Choroid plexus epithelial cell (primary cell): ENCODE measurements around the gene FGGY.

Experiments used
- DNase-seq: peaks from one replicate; pipeline ENCODE4 v3.0.0-alpha.2; 2010; ENCODE audit warnings: low read depth
- H3K4me3 ChIP-seq: 2 replicates; pipeline ENCODE4 v1.5.1; 2011; ENCODE audit warnings: low read depth, mild to moderate bottlenecking, control low read depth, low read length, moderate library complexity
- TF ChIP-seq, protein P1 (sequence below): conservative IDR thresholded peaks from 2 replicates; pipeline ENCODE4 v1.5.1; 2011; ENCODE audit warnings: low read depth, mild to moderate bottlenecking, control low read depth, inconsistent platforms, low read length, moderate library complexity

The FGGY gene

DNA sequence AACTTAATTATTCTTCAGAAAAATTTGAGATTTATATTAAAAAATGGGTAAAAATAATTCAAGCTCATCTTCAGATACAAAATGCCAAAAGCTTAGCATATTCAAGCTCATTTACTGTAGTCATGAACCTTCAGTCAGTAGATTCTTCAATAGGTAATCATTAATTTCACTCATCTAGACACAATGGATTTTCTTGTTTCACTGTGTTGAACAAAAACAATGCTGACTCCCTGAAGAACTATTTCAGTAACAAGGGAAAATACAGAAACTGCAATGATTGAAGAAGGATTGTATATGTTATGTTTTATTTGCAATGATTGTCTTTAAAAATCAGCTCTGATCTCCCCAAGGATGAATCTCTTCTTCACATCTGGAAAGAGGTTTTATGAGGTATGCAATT, 508.7 kb downstream of the FGGY start:
- H3K4me3 ChIP-seq, result no peak overlapping the region
- TF ChIP-seq, protein P1, sequence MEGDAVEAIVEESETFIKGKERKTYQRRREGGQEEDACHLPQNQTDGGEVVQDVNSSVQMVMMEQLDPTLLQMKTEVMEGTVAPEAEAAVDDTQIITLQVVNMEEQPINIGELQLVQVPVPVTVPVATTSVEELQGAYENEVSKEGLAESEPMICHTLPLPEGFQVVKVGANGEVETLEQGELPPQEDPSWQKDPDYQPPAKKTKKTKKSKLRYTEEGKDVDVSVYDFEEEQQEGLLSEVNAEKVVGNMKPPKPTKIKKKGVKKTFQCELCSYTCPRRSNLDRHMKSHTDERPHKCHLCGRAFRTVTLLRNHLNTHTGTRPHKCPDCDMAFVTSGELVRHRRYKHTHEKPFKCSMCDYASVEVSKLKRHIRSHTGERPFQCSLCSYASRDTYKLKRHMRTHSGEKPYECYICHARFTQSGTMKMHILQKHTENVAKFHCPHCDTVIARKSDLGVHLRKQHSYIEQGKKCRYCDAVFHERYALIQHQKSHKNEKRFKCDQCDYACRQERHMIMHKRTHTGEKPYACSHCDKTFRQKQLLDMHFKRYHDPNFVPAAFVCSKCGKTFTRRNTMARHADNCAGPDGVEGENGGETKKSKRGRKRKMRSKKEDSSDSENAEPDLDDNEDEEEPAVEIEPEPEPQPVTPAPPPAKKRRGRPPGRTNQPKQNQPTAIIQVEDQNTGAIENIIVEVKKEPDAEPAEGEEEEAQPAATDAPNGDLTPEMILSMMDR, result no peak
- no peak for DNase-seq
